DMS 273 (cell line): ENCODE measurements around the gene PLA2G3.
"Not testable (repeated sequence)": the region's sequence is repeated elsewhere in the genome, so short reads cannot be mapped to it uniquely, and the experiment has no call there.

Experiments used
- DNase-seq: peaks from one replicate; lab custom pipeline; 2025; ENCODE audit not compliant: unreplicated experiment; lab: John Stamatoyannopoulos, UW

The PLA2G3 gene, protein sequence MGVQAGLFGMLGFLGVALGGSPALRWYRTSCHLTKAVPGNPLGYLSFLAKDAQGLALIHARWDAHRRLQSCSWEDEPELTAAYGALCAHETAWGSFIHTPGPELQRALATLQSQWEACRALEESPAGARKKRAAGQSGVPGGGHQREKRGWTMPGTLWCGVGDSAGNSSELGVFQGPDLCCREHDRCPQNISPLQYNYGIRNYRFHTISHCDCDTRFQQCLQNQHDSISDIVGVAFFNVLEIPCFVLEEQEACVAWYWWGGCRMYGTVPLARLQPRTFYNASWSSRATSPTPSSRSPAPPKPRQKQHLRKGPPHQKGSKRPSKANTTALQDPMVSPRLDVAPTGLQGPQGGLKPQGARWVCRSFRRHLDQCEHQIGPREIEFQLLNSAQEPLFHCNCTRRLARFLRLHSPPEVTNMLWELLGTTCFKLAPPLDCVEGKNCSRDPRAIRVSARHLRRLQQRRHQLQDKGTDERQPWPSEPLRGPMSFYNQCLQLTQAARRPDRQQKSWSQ

DNA sequence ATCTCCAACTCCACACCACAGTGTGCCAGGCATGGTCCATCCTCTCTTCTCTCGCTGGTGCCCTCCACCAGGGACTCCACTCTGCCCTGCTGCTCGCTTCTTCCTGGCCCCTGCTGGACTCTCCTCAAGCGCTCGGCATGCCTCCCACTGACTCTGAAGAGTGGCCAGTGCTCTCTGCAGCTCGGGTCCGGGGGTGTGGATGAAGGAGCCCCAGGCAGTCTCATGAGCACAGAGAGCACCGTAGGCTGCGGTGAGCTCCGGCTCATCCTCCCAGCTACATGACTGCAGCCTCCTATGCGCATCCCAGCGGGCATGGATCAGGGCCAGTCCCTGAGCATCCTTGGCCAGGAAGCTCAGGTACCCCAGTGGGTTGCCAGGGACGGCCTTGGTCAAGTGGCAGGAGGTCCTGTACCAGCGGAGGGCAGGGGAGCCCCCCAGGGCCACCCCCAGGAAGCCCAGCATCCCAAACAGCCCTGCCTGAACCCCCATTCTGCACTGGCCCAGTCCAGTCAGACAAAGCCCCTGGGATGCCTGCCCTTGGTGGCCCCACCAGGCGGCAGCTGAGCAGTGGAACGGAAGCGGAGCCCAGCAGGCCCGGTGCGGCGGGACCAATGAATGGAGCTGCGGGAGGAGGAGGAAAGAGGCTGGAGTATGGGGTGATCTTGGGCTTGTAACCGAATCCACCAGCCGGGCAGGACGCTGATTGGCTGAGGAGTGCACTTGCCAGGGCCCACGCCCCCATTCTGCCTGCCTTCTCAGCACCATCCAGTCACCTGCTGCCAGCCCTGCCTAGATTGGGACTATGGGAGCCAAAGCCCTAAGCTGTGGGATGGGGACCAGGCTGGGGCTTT is at the start of gene PLA2G3:
TSS of gene PLA2G3 (minus strand) at position 643 of the 851 bp plus-strand sequence. CDS start at position 489, 154 bp downstream.
- peak; percentile 95 for DNase-seq

DNA sequence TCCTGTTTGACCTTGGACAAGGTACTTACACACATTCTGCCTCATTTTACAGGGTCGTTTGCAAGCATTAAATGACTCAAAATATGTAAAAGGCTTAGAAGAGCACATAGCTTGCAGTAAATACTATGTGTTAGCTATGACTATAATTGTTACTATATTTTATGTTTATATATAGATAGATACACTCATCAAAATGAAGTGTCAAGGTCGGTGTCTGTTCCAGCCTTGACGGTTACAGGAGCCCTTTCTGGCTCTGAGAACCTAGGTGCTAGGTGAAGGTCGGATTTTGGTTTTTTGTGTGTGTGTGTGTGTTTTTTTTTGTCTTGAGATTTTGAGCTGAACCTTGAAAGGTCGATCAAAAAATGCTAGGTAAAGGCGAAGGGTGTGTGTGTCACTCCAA is 47.3 kb upstream of the PLA2G3 start:
- no peak for DNase-seq

DNA sequence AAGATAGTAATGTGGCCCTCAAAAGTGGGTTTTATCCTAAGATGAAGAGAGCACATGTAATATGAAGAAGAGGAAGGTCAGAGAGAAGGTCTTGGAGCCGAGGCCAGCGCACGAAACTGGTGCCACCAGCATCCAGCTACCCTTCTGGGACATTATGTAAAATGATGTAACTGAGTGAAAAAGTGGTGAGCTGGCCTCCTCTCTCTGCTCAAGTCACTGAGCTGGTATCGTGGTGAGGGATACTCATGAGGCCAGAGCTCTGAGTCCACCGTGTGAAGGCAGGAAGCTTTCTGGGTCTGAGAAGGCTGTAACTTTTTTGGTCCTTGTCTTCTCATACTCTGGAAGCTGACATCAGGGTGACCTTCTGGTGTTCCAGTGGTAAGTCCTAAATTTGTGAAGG is 44.7 kb upstream of the PLA2G3 start:
- no peak for DNase-seq

DNA sequence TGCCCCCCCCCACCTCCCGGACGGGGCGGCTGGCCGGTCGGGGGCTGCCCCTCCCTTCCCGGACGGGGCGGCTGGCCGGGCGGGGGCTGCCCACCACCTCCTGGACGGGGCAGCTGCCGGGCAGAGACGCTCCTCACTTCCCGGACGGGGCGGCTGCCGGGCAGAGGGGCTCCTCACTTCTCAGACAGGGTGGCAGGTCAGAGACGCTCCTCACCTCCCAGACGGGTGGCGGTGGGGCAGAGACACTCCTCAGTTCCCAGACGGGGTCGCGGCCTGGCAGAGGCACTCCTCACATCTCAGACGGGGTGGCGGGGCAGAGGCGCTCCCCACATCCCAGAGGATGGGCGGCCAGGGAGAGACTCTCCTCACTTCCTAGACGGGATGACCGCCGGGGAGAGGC is 43.7 kb upstream of the PLA2G3 start:
- DNase-seq: no peak

DNA sequence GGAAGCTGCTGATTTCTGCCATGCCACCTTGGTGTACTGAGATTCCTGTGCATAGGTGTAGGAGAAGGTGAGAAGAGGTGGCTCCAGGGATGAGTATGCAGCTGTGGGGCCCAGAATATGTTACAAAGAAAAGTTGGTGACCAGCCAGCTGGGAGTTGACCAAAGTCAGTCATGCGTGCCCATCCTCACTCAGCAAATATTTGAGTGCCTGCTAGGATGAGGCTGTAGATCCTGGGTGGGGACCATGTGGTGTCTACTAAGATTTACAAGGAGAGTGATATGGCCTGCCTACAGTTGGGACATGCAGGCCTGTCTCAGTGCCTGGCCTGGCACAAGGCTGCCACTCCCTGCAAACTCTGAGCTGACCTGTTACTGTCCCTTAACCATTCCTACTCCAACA is 39.0 kb upstream of the PLA2G3 start:
- peak; percentile 58 for DNase-seq

DNA sequence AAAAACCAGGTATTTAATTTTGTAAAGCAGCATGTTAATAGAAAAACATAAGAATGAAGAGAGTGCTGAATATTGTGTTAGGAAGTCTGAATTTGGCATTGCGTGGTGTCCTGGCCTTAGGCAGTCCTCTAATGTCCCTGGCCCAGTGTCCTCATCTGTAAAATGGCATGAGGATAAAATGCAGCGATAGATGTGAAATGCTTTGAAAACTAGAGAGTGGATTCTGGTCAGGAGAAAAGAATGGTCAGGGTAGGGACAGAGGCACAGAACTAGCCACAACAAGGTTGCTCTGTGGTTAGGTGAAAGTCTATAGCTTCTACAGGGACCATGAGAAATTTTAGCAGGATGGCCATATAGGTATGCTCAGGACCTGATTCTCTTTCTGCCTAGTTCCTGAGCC is 38.6 kb upstream of the PLA2G3 start:
- DNase-seq: no peak

DNA sequence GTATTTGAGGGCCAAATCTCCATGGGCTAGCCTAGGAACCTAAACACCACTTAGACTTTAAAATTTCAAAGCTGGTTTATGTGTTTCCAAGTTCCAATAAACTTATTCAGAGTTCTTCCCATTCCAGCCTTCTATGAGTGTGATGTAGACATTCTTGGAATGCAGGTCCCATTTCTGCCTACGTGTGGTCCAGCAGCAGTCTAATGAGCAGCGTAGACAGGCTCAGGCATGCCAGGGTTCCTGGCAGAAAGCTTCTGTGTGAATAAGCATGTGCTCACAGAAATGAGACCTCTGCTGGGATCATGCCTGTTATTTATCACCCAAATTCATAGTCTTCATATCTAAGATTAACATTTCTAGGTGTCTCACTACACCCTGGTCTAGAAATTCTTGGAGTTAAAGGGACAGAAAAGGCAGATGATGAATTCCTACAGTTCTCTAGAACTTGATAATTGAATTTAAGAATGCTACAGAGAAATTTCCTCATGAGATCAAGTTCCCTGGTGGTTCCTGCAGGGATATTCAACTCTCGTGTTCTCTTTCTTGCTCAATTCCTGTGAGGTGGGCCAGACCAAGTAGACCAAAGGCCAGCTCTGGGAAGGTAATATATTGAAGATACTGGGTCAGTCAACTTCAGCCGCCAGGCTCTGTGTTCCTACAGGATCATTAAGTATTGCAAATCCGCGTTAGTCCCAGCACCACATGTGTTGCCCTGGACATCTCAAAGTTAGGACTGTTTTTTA is 37.3 kb upstream of the PLA2G3 start:
- peak; percentile 67 for DNase-seq

DNA sequence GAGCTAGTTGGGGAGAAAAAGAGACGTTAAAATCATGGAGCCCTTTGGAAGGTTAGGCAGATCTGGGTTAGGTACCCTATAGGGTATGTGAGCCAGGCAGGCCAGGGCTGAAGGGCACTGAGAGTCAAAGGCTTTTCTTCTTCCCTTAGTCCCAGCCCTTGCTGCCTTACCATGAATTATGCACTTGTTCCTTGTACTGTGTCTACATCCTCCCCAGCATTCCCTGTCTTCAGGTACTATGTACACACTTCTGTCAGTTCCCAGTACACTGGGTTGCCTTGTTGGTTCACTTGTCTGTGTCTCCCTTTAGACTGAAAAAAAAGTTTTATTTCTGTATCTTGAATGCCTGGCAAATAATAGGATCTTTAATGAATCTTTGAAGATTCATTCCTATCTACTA is 36.6 kb upstream of the PLA2G3 start:
- no peak for DNase-seq

DNA sequence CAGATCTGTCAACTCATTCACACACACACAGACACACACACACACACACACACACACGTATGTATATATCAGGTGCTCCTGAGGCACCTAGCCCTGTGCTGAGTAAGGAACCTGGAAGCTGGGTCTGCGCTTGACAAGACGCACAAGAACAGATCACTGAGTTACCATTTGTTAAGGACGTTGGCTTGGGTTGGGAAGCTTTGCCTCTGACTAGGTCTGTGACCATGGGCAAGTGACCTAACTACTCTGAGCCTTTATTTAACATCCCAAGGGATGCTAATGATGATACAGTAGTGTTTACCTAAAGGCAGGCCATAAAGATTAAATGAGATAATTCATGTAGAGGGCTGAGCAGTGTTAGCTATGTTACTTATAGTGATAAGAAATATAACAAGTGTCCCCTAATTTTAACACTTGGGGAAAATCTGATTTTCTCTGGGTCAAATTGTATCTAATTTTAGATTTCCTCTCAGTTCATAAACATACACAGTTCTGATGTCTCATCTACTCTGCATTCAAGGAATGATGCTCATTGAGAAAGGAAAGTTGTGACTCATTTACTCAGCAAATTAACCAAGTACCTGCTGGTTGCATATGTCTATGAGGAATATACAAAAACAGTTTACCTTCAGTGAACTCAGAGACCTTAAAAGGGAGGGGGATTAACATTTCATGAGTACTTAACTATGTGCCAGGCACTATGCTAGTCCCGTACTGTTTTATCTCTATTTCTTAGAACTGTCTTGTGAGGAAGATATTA is 33.3 kb upstream of the PLA2G3 start:
- no peak for DNase-seq

DNA sequence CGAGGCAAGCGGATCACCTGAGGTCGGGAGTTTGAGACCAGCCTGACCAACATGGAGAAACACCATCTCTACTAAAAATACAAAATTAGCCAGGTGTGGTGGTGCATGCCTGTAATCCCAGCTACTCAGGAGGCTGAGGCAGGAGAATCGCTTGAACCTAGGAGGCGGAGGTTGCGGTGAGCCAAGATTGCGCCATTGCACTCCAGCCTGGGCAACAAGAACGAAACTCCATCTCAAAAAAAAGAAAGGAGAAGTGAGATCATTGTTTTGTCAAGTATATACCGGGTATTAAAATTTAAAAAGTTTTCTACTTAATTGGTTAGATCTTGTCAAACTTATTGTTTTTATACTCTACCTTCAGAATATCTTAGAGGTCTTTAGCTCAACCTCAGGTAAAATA is 31.4 kb upstream of the PLA2G3 start:
- not testable (repeated sequence) for DNase-seq

DNA sequence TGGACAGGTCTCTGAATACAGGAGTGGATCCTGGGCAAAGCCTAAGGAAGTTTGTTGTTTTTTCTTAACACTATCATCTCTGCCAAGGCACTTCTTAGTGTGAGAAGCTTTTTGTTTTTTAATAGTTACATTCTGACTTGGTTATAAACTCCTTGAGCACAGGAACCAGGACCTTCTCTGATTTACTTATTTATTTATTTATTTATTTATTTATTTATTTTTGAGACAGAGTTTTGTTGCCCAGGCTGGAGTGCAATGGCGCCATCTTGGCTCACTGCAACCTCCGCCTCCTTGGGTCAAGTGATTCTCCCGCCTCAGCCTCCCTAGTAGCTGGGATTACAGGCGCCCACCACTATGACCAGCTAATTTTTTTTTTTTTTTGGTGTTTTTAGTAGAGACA is 30.7 kb upstream of the PLA2G3 start:
- DNase-seq: no peak

DNA sequence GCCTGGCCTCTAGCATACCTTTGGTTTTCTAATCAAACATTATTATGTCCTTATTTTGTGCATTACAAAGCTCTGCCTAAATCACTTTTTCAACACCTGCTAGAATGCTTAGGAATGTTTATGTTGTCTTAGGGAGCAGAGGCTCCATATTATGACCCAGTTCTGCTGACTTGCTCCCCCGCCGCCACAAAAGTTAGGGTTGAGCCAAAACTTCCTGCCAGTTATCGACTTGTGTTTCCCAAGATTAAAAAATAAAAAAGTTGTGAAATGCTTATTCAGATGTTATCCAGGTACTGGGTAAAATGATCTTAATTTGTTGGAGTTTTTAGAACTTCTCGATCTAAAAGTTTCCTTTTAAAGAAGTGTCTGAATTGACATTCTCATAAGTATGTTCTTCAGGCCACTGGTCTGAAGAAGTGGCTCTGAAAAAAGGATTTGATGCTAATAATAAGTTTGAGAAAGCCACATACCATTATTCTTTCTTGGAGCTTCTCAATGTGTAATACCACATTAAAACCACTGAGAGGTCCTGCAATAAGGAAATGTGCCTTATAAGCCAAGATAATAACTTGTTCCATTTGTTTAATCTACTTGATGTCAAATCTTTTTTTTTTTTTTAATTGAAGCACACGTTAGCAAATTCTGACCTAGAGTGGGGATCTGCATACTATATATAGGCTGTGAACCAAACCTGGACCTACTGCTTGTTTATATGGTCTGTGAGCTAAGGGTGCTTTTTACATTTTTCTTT is 21.9 kb upstream of the PLA2G3 start:
- no peak for DNase-seq

DNA sequence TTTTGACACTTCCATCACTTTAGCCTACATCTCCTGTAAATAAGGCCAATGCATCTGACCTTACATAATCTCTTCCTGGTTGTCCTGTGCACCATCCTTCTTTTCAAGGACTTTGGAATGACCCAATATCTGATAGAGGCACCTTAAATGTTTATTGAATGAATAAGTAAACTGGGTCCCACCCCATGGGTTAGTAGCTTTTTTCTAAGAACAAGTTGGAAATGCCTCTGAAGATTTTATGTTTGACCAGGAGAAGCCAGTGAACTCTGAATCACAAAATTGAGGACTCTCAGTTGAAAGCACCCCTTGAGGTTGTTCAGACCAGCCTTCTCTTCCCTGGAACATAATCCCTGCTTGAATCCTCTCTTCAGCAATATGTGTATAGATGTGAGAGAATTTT is 21.1 kb upstream of the PLA2G3 start:
- DNase-seq: no peak

DNA sequence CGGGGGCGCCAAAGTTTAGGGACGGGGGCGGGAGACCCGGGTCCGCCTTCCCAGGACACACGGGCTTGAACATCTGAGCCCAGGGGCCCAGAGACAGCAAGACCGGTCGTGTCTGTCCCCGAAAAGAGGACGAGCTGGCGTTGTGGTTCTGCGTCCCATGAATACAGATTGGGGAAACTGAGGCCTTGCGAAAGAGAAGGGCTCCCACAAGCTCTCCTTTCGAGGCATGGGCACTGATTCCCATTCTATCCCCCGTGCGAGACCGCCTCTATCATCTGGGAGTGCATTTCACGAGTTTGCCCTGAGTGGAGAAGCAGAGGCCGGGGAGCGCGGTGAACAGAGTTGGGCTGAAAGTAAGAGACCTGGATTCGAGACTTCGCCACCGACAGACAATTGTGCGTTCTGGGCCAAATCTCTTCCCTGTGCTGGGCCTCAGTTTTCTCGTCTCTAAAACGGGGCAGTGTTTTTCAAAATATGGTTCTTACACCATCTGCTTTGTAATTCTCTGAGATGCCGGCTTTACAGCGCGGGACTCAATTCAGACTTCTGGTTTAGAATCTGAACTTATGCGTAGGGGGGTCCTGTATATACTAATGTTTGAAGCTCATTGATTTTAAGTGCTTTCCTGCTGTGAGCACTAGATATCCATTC is 20.1 kb upstream of the PLA2G3 start:
- DNase-seq: peak; percentile 49

DNA sequence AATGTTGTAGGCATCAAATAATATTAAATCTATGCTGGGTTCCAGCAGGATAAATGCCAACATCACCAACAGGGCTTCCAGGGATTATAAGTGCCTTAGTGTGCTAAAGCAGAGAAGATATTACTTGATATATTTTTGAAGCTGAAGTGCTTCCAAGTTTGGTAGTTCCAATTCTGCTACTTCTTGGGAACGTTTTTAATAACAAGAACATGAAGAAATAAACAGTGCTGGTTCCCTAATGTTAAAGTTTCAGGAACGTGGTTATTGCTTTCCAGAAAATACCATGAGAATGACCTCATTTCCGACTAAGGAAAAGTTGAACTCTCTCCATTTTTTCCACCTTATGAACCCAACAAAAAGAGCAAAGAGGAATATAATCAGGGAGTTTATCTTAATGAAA is 15.1 kb upstream of the PLA2G3 start:
- DNase-seq: no peak

DNA sequence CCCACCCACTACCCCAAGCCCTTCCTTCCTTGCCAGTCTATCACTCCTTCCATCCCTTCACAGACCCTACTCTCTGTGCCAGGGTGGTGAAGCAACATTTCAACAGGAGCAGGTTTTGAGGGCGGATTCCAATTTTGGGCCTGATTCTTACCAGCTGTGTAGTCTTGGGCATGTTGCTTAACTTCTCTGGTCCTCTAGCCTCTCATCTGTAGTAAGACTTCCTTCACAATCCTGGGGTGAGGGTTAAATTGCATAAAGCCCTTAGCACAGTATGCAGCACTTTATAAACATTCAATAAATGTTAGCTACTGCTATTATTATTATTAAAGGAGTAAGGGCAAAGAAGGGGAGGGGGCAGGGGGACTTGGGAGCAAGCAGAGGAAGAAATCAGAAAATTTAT is 14.7 kb upstream of the PLA2G3 start:
- DNase-seq: no peak

DNA sequence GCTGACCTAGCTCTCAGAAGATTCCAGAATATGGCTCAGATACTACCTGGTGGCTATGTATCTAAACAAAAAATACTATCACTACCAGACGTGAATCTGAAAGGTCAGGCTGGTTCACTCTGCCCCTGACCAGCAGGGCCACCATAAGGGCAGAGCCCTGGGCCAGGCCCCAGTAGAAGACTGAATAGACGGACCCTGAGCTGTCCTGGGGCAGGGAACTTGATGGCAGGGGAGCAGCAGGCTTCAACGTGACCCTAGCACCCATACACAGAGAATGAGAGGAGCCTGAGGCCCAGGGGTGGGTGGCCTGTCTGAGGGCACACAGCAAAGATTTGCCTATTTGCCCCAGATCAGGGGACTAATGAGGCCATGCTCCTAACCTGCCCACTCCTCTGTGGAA is 13.0 kb upstream of the PLA2G3 start:
- DNase-seq: no peak

DNA sequence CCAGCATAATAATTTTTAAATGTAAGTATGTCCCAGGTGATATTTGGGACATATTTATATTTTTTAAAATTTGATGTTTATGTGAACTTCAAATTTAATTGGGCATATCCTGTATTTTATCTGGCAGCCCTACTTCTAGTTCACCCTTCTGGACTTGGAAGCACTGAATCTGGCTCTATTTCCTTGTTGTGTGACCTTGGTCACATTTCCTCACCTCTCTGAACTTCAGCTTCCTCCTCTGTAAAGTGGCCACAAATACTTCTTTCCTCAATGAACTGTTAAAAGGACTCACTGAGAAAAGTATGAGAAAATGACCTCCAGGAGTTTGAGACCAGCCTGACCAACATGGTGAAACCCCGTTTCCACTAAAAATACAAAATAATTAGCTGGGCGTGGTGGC is 11.6 kb upstream of the PLA2G3 start:
- no peak for DNase-seq

DNA sequence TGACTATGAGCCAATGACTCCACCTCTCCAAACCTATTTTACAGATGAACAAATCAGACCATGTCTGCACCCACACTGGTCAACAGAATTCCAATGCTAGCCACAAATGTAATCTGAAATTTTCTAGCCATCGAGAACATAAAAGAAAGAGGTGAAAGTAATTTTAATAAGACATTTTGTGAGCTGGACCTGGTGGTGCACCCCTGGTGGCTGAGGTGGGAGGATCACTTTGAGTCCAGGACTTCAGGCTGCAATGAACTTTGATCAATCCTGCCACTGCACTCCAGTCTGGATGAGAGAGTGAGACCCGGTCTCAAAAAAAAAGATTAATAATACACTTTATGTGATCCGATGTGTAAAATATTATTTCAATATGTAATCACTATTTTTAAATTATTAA is 10.3 kb upstream of the PLA2G3 start:
- DNase-seq: peak; percentile 7
